Stimulated activated CD4-positive, alpha-beta T cell treated with anti-CD3 and anti-CD28 coated beads, Interleukin-2, amount 100 ng/mL, for 24 hours (primary cell): ENCODE measurements around the gene KAT8.
"Not testable (repeated sequence)": the region's sequence is repeated elsewhere in the genome, so short reads cannot be mapped to it uniquely, and the experiment has no call there.

Experiments
- DNase-seq, 2 donors: peaks; one replicate each; pipeline ENCODE4 v3.0.0-alpha.2; 2020

The KAT8 gene

GRCh38 chr16:31132303-31132979 is 15.0 kb downstream of the KAT8 start:
- DNase-seq = no peak

DNA sequence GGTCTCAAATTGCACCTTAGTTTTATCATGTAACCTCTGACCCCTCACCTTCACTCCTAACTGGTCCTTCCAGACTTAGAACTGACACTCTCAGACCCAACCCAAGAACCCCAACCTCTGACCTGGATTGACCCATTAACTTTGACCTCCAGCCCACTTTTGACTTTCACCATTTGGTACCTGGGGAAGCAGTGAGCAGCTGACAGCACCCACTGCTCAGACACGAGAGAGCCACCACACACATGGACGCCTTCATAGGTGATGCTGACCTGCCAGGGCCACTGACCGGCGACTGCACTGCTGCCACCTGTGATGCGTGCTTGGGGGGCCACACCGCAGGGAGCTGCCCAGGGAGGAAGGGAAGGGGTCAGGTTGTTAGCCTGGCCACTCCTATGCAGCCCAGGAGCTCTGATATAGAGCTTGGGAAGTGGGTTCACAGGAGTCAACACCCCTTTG is 15.6 kb downstream of the KAT8 start:
- DNase-seq = no peak

- DNase-seq = no peak
Observed at GRCh38 chr16:31134091-31134571, 16.7 kb downstream of the KAT8 start.

DNA sequence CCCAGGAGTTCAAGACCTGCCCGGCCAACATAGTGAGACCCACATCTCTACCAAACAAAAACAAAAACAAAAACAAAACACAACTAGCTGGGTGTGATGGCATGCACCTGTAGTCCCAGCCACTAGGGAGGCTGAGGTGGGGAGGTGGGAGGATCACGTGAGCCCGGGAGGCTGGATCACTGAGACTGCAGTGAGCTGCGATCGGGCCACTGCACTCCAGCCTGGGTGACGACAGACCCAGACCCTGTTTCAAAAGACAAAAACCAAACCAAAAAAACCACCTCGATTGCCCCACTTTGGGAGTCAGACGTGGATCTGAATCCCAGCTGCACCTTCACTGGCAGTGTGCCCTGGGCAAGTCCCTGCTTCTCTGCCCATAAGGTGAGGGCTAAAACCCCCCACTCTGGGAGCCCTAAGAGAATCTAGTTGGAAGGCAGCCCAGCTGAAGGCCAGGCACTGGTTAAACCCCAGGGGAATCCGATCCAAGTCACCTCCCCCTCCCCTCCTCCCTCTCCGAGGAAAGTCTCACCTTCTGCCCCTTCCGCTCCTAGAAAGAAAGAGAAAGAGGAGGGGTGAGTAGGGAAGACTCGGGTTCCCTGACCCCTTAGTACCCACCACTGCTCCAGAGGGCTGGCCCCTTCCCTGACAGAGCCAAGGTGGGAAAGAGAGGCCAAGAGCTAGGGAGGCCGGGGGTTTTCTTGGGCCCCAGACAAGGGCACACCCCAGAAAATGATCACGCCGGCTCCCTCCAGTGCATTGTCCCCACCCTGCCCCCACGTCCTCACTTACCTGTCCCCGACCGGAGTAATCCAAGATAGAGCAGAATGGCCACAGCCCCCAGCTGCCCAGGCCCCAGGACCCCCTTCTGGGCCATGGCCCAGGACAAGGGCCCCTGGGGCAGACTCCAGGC is 17.4 kb downstream of the KAT8 start:
- no peak for DNase-seq

DNA sequence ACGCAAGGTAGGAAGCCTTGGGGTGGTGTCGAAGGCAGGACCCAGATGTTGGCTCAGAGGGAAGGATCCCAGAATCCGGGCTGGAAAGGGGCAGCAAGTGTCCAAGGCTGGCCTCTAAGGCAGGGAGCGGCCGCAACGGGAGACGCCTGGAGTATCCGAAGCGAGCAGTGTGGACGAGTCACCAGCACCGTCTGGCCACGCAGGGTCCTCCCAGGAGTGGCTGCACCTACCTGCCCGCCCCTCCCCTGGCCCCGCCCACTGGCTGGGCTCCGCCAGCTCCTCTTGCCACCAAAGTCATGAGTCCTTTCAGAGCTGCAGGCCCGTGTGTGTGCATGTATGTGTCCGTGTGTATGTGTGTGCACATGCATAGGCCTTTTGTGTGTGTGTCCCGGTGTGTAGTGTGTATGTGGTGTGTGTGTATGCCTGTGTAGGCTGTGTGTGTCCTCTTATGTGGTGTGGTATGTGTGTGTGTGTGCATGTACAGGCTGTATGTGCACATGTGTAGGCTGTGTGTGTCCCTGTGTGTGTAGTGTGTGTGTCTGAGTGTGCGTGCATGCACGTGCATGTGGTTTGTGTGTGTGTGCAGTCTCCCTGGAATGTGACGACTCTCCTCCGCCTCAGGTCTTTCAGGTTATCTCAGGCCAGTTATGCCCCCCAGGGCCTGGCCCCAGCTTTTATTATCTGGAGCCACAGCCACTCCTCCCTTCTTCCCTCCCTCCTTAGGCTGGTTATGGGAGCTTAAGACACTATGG is 18.2 kb downstream of the KAT8 start, which contains the start of gene PRSS8:
Gene PRSS8, minus strand, starts transcription at position 193 of the 752 bp plus-strand sequence. CDS start 229 bp downstream, outside the sequence.
- no peak for DNase-seq

DNA sequence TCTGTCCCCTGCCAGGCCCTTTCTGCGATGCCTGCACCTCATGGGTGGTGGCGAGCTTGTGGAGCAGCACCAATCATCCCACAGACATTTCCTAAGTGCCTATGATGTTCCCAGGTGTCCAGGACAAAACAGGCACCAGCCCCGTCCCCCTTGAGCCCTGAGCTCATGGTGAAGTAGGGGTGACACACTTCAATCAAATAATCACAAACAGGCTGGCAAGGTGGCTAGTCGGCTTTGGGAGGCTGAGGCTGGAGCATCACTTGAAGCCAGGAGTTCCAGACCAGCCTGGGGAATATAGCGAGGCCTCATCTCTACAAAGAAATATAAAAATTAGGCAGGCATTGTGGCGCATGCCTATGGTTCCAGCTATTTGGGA is 18.8 kb downstream of the KAT8 start:
- DNase-seq = no peak

- DNase-seq = not testable (repeated sequence)
Observed at GRCh38 chr16:31136822-31137499, 19.5 kb downstream of the KAT8 start.

DNA sequence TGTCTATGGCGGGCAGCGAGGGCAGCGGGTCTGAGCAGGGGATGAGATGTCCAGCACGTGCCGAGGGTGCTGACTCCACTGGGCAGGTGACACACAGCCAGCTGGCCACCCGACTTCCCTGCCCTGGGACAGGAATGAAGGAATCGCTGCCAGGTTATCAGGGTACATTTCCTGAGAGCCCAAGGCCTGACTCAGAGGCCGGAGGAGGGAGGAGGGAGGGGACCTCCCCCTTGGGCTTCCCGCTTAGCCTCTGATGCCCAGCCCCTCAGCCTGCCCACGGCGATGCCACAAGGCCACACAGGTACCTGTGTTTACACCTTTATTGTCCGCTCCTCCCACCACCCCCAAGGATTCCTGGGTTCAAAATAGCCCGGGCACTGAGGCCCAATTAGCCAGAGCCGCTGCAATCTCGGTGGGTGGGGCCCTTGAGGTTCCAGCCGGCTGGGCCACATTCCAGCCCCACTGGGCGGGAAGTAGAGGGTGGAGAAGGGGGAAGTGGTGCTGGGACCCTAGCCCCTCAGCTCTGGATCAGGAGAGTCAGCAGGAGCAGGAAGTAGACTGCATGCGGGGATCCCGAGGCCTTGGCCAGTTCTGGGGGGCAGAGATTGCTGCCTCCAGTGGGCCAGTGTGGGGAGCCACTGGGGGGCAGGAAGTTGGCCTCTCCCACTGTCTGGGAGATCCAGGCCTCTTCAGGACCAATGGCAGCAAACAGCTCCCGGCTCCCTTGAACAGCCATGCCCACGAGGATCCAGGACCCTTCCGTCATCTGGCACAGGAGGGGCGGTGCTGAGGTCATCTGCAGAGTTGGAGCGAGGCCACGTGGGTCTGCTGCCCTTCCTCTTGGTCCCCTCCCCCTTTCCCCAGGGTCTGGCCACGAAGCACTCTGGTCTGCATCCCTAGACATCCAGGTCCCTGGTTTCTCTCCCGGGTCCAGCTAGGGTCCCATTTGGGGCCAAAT is 21.4 kb downstream of the KAT8 start:
- DNase-seq = no peak

- not testable (repeated sequence) for DNase-seq
Observed at GRCh38 chr16:31141071-31141469, 23.6 kb downstream of the KAT8 start.

- DNase-seq = peak in 1 of 2 donors; percentile 8
Observed at GRCh38 chr16:31141489-31142108, 24.1 kb downstream of the KAT8 start.

DNA sequence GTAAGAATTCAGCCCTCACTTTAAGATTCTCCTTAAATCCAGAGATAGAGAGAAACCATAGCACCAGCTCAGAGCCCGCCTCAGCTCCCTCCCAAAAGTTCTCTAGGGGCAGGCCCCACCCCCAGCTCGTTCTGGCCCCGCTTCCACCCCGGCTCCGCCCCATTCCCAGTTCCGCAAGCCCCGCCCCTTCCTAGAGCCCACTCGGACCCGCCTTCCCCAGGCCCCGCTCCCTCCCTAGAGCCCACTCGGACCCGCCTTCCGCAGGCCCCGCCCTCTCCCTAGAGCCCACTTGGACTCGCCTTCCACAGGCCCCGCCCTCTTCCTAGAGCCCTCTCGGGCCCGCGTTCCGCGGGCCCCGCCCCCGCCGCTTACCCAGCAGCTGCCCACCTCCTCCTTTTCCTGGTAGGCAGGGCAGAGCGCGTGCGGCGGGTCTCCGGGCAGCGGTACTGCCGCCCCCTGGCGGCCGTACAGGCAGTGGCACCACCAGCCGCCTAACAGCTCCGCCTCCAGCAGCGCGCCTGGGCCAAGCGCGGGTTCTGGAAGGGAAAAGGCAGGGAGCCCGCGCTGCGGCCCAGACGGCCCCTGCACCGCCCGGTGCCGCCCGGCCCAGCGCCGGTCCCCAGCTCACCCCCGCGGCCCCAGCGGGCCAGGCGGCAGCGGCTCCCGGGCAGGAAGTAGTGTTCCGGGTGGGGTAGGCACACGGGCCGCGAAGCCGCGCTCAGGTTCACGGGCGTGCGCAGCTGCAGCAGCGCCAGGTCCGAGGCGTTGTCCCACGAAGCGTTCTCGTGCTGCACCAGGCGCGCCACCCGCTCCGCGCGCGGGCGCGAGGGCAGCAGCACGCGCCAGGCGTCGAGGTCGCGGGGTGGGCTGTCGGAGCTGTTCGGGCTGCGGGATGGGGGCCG is 24.9 kb downstream of the KAT8 start:
- DNase-seq = peak; percentile 98 to 99

DNA sequence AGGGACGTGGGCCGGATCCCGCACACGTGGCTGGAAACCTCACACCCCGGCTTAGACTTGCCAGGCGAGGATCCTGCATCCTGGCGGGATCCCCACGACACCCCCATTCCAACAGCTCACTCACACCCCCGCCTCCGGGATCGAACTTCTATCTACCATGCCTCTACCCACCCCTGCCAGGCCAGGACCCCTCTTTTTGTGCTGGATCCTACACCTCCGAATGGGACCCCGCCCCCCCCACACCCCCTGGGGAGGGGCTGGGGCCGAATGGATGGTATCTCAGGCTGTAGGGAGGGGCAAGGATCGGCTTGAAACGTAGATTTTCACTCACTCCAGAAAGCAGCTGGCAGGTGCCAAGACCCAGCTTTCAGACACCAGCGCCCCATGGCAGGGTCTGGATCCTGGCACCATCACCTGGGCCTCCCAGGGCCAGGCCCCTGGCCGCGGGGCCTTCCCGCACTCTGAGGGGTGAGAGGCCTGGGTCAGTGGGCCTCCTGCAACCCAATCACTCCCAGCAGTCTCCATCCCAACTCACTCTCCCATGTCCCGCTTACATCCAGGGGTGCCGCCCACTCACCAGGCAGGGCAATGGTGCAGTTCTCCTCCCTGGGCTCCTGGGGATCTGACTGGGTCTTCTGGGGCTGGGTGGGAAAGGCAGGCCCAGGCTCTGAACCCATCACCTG is 25.7 kb downstream of the KAT8 start:
- DNase-seq = peak in 1 of 2 donors; percentile 28

GRCh38 chr16:31143694-31144148 is 26.3 kb downstream of the KAT8 start:
- no peak for DNase-seq

- not testable (repeated sequence) for DNase-seq
Observed at GRCh38 chr16:31144418-31144817, 27.0 kb downstream of the KAT8 start.

DNA sequence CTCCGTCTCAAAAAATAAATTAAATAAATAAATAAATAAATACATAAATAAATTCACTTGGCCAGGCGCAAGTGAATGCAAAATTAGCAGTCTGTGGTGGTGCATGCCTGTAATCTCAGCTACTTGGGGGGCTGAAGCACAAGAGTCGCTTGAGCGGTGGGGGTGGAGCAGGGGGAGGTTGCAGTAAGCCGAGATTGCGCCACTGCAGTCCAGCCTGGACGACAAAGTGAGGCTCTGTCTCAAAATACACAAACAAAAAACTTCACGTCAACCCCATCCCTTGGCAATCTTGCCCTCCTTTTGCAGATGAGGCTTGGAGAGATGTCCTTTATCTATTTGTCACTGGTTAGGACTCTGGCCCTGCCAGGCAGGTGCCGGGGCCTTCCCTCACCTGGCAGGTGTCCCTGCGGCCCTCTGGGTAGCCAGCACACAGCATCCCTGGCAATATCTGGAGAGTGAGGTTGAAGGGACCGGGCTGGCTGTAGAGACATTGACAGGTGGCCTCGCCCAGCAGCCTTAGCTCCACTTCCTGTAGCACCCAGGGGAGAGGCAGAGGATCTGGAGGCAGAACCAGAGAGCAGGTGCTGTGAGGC is 28.0 kb downstream of the KAT8 start:
- DNase-seq = no peak

- no peak for DNase-seq
Observed at GRCh38 chr16:31147574-31147973, 30.1 kb downstream of the KAT8 start.

DNA sequence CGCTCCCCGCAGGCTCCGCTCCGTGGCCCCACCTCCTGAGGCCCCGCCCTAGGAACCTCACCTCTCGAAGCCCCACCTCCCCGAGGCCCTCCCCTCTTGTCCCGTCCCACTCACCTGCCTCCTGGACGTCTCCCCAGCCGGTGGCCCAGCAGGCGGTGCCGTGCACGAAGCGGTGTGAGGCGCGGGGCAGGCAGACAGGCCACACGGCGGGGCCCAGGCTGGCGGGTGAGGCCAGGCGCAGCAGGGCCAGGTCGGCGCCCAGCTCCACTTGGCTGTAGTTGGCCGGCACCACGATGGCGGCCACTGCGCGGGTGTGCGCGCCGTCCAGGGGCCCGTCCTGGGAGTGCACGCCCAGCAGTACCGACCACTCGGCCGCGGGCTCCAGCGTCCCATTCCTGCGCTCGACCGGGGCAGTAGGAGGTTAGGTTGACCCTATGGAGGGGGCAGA is 30.8 kb downstream of the KAT8 start:
- peak in 1 of 2 donors; percentile 11 for DNase-seq

DNA sequence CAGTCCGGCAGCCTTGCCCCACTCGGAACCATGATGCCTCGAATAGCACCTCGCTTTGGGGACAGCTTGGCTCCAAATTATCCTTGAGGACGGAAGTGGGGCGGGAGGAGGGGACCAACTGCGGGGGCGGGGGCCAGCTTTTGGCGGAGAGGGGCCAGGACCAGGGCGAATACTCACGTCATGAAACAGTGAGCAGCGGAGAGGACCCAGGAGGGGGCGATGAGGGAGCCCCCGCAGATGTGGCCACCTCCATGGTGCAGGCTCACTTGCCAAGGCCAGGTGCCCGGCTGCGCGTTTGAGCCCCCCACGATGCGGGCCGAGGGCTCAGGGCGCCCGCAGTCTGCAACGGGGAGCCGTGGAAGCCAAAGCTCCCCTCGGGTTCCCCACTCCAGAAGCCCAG is 31.4 kb downstream of the KAT8 start:
- no peak for DNase-seq
